Measurements from ENCODE around the gene AGAP1. TPM values are rescaled to one million over a fixed set of nuclear protein-coding genes. Genes with fewer than 3 reads are reported as not detected.

AGAP1 gene
- total and polyA plus RNA-seq, 2 donors (not counting 3 experiments of a cell fraction or from before 2014, with no cell fraction given), result 10.2 to 20.9 TPM

GRCh38 chr2:235467588-235467987, 26.3 kb upstream of the AGAP1 start:
- DNase-seq (ENCODE audit: low read depth, low spot score), result no peak
- H3K4me3 ChIP-seq (replicated peaks in 1 of 3; ENCODE audit: insufficient read depth in 1 of 3, low read depth in 1 of 3, low read length in 3 of 3), result no peak overlapping the region
- no TSS peak for BruUV-seq (replicated peaks)
- H3K9ac ChIP-seq (replicated peaks; ENCODE audit: extremely low read depth, insufficient read depth, low read length), result no peak overlapping the region
- intact Hi-C loops (cut with micrococcal nuclease) (no loop called here), dilution Hi-C loops (cut with MboI; ENCODE audit: extremely low pct_ligation_motif_present, low sequenced_read_pairs) (no loop called here)
- H3K79me2 ChIP-seq (ENCODE audit: control insufficient read depth, insufficient read depth, low read length), result no peaks in the 10 kb centered on the region
- no peaks in the 10 kb centered on the region for H4K20me1 ChIP-seq (replicated peaks; ENCODE audit: control insufficient read depth, extremely low read depth, insufficient read depth, low read length)
- no peaks in the 10 kb centered on the region for H3K27me3 ChIP-seq (ENCODE audit: control insufficient read depth in 2 of 2, insufficient read depth in 2 of 2, low read length in 2 of 2)
- H3K36me3 ChIP-seq (ENCODE audit: control insufficient read depth in 2 of 2, extremely low read depth in 1 of 2, insufficient read depth in 2 of 2, low read length in 2 of 2), result no peaks in the 10 kb centered on the region
- no peak overlapping the region for H3K4me2 ChIP-seq (ENCODE audit: insufficient read depth, low read length)
- no peak for FAIRE-seq
- TF ChIP-seq MAX (IDR thresholded peaks at IDR 0.05; ENCODE audit: insufficient read depth, insufficient read length) (no peak), FOS (IDR thresholded peaks at IDR 0.05; ENCODE audit: borderline replicate concordance, insufficient read depth, low read length) (no peak), JUN (IDR thresholded peaks at IDR 0.05; ENCODE audit: borderline replicate concordance, insufficient read depth, insufficient read length, low read depth) (no peak), POLR2A (IDR thresholded peaks at IDR 0.05; ENCODE audit: low read depth, low read length) (no peak), POLR2AphosphoS5 (IDR thresholded peaks at IDR 0.05; ENCODE audit: insufficient read depth, low read depth, low read length) (no peak), MYC (IDR thresholded peaks at IDR 0.05; ENCODE audit: low read depth, low read length) (no peak), EZH2 (IDR thresholded peaks at IDR 0.05; ENCODE audit: borderline replicate concordance, low read depth, low read length, severe bottlenecking) (no peak), GATA2 (IDR thresholded peaks at IDR 0.05; ENCODE audit: insufficient read depth, insufficient read length, low read depth, low read length) (no peak), CTCF (IDR thresholded peaks at IDR 0.05; ENCODE audit: extremely low read depth in 1 of 2, insufficient read depth in 1 of 2, low read depth in 1 of 2, low read length in 2 of 2) (no peak)
- H2AFZ ChIP-seq (ENCODE audit: low read depth, low read length), result no peak overlapping the region
- ChIA-PET CTCF (no interaction called here), POLR2A (no interaction called here)
- H3K9me1 ChIP-seq (replicated peaks; ENCODE audit: control insufficient read depth, extremely low read depth, insufficient read depth, low read length), result no peaks in the 10 kb centered on the region
- no peak overlapping the region for H3K27ac ChIP-seq (ENCODE audit: insufficient read depth, low read depth, low read length)
- no peaks in the 10 kb centered on the region for H3K9me3 ChIP-seq (replicated peaks; ENCODE audit: control insufficient read depth, insufficient read depth, low read length)
- H3K4me1 ChIP-seq (ENCODE audit: control insufficient read depth, extremely low read depth, insufficient read depth, low read length), result no peaks in the 10 kb centered on the region

Data from endothelial cell of umbilical vein (primary cell).